GM11168 (cell line): ENCODE results near the gene TBC1D4.
"Not testable (repeated sequence)": the region's sequence is repeated elsewhere in the genome, so short reads cannot be mapped to it uniquely, and the experiment has no call there.

Source experiments
- in situ Hi-C: fragments of 300-500 bp; cut with MboI; formaldehyde crosslinking; loops from one replicate; pipeline ENCODE4 v1.12.0; 2022; ENCODE audit warnings: low sequenced_read_pairs; ENCODE audit not compliant: unreplicated experiment

The TBC1D4 gene

GRCh38 chr13:75305059-75305458 is 176.9 kb downstream of the TBC1D4 start:
- in situ Hi-C loops: no loop called here

DNA sequence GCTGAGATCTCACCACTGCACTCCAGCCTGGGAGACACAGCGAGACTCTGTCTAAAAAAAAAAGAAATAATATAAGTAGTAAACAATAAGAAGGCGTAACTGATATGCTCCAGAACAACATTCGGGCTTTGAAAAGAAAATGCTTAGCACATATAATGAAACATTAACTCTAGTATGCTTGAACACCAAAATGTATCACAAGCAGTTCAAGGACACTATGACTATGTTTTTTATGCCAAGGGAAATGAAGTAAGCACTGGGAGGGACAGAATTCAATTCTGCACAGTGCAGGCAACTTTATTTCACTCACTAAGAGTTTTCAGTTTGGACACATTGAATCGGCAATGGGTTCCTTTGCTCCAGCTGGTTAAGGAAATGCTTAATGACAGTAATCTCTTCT is 178.7 kb downstream of the TBC1D4 start:
- in situ Hi-C loops: no loop called here

DNA sequence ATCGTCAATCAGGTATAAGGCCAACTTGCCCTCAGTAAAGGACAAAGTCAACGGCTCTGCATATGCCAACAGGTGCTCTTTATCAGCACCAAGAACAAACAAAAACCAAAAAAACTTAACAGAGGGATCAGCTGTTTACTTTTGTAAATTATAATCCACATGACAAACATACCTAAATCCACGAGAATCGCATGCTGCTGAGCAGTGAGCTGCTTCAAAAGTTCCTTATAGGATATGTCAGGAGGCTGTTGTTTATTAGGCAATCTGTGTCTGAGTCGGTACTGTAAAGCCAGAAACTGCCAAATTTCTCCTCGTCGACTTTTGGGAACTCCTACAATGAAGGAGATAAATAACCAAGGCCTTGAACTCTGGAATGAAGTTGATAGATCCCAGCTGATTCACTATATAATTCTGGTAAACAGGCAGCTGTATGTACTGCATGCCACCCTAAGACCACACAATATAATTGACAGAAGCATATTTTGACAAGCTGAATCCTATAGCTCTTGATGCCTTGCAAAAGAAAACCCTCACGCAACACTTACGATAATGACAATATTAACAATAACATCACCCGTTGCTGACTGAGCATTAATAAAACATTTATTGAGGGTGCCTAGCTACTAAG is 179.8 kb downstream of the TBC1D4 start:
- in situ Hi-C loops: no loop called here

DNA sequence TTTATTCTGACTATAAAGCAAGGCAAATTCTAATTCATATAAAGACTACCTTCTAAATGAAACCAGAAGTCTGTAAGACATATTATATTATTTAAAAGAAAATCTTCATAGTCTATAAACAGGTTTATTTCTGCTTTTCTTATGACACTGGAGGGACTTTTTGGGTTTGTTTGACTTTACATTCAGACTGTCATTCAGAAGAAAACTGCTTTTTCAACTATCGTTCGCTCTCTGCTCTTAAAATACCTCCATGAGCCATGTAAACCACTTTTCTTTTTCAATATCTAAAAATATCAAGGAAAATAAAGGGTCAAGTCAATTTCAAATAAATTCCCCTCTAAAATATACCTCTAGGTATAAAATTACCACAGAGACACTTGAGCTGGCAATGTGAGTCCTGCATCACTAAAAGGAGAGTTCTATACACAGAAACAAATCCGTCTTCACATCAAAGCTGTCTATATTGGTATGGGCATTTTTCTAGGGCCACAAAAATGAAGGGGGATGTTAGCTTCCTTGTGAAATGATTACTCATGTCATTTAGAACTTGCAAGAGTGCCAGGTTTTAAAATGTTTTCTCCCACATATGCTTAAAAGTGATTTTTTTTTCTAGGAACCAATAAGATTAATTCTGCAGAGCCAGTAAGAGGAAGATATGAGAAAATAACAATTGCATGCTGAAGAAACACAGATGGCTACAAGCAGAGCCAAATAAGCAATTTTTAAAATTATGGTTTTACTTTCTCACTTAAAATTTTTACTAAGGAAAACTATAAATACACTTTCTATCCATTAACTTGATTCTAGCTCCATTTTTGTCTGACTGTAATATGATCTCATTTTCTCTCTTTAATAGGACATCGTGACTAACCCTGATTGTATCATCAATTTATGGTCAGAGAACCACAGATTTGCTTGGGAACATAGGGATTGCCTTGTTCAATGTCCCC is 181.8 kb downstream of the TBC1D4 start:
- in situ Hi-C loops: no loop called here

GRCh38 chr13:75299246-75299645 is 182.7 kb downstream of the TBC1D4 start:
- in situ Hi-C loops: no loop called here

DNA sequence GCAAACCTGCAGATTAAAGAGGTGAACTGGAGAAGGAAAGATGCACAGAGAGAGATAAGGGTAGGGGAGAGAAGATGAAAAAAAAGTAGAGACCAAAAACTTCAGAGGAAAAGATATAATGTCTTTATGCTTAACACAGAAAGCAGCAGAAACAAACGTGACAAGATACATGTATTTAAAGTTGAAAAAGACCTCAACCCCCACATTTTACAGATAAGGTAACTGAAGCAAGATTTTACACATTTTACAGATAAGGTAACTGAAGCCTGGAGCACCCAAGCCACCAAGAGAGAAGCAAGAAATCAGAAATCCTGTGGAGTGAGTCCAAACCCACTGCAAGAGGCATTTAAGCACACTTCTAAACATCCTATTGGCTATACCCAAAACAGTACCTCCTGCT is 185.3 kb downstream of the TBC1D4 start:
- in situ Hi-C loops: no loop called here

- in situ Hi-C loops: no loop called here
These were observed 186.8 kb downstream of the TBC1D4 start for GRCh38 chr13:75295201-75295600.

DNA sequence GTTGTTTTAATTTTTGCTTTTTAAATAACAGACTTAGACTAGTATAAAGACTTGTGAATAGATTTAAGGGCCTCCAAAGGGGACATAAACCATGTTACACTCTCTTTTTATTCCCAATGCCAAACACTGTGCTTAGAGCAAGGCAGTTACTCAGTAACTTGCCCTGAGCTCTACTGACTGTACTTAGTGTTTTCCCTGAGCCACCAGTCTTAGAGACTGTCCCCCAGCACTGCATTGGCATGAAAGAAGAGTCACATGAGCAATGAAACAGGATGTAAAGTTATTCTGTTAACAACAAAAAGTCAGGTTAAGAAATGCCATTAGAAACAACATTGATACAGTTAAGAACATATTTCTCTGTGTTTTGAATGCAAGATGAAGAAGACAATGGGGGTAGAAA is 187.9 kb downstream of the TBC1D4 start:
- in situ Hi-C loops: no loop called here

GRCh38 chr13:75285310-75285709 is 196.7 kb downstream of the TBC1D4 start:
- in situ Hi-C loops: no loop called here

DNA sequence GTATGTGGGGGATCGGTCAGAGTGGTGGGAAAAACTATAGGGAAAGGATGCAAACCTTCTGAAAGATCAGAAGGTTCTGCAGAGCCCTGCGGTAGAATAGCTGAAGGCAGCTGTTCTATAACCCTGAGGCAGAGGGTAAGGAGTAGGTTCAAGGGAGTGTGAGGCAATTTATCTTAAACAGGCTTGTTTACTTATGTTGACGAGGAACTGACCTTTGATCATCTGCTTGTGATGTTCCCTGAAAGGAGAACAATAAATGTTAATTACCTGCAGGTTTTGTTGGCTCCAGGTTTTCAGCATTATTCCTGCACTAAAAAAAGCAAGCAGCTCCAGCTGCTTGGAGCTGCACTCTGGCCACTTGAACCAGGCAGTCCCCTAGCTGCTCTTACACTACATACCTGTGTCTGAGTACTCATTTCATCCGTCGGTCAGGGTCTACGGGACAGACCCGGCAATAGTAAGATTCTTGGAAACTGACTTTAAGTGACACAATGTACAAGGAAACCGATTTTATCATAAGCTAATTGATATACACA is 202.1 kb downstream of the TBC1D4 start:
- in situ Hi-C loops: no loop called here

GRCh38 chr13:75273695-75274094 is 208.3 kb downstream of the TBC1D4 start:
- in situ Hi-C loops: not testable (repeated sequence)

DNA sequence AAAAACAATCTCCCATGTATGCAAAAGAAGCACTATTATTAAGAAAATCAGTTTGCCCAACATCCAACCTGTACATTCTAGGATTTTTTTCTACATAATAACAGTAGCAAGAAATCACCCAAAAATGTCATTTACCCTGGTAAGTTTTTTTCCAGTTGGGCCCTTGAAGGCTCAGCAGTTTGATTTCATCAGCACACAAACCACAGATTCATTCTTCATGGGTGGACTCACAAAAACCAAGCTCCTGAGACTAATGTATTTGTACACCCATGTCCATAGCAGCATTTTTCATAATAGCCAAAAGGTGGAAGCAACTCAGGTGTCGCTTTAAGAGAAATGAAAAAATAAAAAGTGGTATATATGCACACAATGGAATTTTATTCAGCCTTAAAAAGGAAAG is 210.1 kb downstream of the TBC1D4 start:
- in situ Hi-C loops: no loop called here

GRCh38 chr13:75268481-75268880 is 213.5 kb downstream of the TBC1D4 start:
- in situ Hi-C loops: not testable (repeated sequence)

DNA sequence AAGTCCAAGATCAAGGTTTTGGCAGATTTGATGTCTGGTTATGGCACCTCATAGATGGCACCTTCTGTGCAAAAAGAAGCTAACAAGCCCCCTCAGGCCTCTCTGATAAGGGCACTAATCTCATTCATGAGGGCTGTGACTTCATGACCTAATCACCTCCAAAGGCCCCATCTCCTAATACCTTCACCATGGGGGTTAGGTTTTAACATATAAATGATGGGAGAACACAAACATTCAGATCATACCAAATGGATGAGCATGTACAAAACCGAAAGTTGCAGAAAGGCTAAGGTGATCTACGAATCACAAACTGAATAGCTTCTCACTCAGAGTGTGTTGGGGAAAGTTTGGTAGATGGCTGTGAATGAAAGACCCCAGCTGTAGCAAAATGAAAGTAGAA is 217.4 kb downstream of the TBC1D4 start:
- in situ Hi-C loops: no loop called here

DNA sequence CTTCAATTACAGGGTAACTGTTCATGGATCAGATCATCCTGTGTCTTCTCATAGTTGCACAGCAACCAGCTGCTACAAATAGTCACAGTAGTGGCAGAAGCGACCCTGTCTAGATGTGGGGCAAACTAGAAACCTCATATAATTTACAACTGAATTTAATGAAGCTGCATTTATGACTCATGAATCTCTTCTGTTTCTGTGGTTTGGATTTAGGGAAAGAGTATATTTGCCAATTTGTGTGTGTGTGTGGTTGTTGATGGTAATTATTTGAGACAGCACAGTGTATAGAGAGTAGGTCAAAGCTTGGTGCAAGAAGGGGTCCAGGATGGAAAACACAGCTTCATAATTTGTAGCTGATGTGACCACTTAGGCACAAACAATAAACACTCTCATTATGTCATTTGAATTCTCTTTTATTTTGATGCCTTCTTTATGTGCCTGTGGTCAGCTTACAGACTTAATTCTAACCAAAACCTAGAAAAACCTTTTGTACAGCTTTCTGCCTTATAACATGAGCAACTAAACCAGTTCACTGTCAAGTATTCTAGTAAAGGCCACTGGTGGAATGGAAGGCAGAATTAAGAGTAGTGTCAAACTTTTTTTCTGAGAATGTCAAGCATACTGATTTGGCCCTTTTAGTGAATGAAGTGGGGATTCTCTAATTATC is 218.1 kb downstream of the TBC1D4 start:
- in situ Hi-C loops: no loop called here

DNA sequence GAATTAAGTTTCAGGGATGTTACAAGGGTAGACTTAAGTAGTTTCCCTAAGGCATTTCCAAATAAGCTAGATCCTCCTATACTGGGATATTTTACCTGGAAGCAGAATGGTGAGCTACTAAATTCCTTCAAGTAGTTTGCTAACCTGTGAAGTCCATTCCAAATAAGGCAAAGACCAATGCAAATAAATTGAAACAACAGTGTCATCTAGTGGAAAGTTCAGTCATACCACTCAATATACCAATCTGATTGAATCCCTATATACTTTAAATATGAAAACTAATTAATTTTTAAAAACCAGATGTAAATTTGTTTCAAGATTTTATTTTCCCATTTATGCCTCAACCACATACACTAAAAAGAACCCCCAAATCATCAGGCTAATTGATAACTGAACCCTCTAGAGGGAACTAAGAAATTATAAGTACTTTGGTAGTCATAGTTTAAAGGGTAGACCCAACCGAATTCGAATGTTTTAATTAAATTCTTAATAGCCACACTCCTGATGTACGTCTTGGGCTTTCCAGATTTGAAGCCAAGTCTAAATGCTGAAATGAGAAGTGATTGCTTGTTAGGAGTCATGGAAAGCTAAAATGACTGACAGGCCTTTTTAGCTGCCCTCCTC is 223.7 kb downstream of the TBC1D4 start:
- in situ Hi-C loops: no loop called here

DNA sequence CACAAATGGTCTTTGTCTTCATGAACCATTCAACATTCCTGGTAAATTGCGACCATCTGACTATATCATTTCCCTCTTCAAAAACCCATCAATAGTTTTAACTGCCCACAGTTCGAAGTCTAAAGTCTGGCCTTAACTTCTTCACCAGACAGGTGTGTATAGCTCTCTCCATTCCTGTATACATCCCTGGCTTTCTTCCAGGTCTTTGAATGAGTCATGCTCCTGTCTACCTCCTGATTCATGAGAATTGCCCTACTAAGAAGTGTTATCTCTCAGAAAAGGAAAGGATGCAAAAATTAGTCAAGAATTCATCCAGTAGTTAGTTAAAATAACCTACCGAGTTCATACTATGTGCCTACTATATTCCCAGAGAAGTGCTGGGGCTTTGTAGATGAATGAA is 225.0 kb downstream of the TBC1D4 start:
- in situ Hi-C loops: no loop called here

GRCh38 chr13:75255653-75256052 is 226.3 kb downstream of the TBC1D4 start:
- in situ Hi-C loops: no loop called here

DNA sequence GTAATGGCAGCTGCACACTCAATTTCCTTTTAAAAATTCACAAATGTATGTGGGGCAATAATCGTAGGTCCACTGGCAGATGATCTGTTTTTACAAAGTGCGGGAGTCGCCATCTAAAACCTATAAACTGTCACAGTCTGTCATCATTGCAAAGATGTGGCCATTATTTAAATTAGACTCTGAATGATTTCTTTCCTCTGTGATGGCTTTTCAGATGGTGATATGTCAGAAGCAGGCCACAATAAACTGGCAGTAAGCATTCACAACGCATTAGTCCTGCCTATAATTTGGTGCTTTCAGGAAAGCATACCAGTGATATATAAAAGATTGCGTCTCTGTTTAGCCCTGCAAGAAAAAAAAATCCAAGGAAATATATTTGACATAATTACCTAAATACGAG is 226.8 kb downstream of the TBC1D4 start:
- in situ Hi-C loops: no loop called here

- in situ Hi-C loops: no loop called here
These were observed 230.8 kb downstream of the TBC1D4 start for GRCh38 chr13:75251188-75251587.
